T-helper 17 cell (primary cell): Measurements from ENCODE around the gene RPL6. TPM values are rescaled to one million over a fixed set of nuclear protein-coding genes. Genes with fewer than 3 reads are reported as not detected.
"Not testable (repeated sequence)": the region's sequence is repeated elsewhere in the genome, so short reads cannot be mapped to it uniquely, and the experiment has no call there.

Experiments
- ATAC-seq: fragments of 150-1000 bp; cut with Tn5 transposase; 2 replicates; pipeline ENCODE4 v1.10.0; 2021; ENCODE audit warnings: mild to moderate bottlenecking, moderate library complexity
- DNase-seq, 3 donors: peaks; one replicate each; pipeline versions ENCODE4 v3.0.0 to v3.0.0-alpha.2; 2020 to 2021
- H3K9me3 ChIP-seq: one replicate; pipeline ENCODE4 v1.7.0; 2013; ENCODE audit warnings: low read length, mild to moderate bottlenecking; ENCODE audit not compliant: control insufficient read depth, poor library complexity, severe bottlenecking
- H3K27ac Mint-ChIP-seq: one replicate; pipeline ENCODE4 v1.8.0; 2022; ENCODE audit warnings: mild to moderate bottlenecking, moderate library complexity, mixed read lengths
- H3K27me3 Mint-ChIP-seq: one replicate; pipeline ENCODE4 v1.8.0; 2022; ENCODE audit warnings: mixed read lengths
- H3K36me3 Mint-ChIP-seq: one replicate; pipeline ENCODE4 v1.8.0; 2022; ENCODE audit warnings: low read depth, mixed read lengths
- H3K4me1 Mint-ChIP-seq: one replicate; pipeline ENCODE4 v1.8.0; 2022; ENCODE audit warnings: mild to moderate bottlenecking, mixed read lengths
- H3K4me3 Mint-ChIP-seq: one replicate; pipeline ENCODE4 v1.8.0; 2022; ENCODE audit warnings: mild to moderate bottlenecking, moderate library complexity, mixed read lengths
- total RNA-seq, 4 donors: library from RNA in 2 of 4; stranded (reverse) in 2 of 4; gene quantifications; one replicate each; pipeline ENCODE4 v1.2.3 and lab custom pipeline; 2022 to 2026

The RPL6 gene
- total RNA-seq (1,000 to 10,000 TPM; 1,682 to 1,686 TPM), total RNA-seq (lab: John Stamatoyannopoulos, UW) (1,043 to 1,396 reads per million in 2 donors)

DNA sequence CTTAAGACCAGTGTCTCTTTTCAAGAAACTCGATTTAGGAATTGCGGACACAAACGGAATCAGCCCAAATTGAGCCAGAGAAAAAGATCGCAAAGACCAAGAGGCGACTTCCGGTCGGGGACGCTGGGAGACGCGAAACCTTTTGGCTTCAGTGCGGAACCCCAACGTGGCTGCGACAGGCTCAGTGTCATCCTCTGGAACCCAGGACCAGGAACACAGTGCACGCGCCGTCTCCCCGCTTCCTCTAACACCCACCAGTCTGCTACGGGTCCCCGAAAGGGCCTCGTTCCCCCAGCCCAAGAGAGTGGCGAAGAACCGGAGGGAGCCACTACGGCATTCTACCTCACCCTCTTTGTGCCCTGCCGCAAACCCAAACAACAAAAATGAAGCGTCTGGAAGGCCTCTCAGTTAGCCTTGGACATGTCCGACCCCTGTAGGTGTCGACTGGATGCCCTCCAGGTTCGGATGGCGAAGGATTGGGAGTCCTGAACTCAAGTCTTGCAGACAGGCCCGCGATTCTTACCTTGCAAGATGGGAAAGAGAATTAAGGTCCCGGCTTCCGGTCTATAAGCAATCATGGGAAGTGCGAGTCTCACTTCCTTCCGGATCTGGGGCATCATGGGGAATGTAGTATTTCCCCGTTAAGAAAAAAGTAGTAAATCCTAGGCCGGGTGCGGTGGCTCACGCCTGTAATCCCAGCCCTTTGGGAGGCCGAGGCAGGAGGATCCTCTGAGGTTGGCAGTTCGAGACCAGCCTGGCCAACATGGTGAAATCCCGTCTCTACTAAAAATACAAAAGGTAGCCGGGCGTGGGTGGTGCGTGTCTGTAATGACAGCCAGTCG is at the start of gene RPL6:
RPL6 (minus strand) TSS at position 542 of the 842 bp plus-strand sequence. CDS start 949 bp downstream, outside the sequence.
- Mint-ChIP-seq H3K27me3 (no peaks in the 10 kb centered on the region), H3K36me3 (peaks cover 2% of the 10 kb centered on the region), H3K27ac (peak within 1 kb of the TSS; percentile 99), H3K4me1 (peaks cover 32% of the 10 kb centered on the region), H3K4me3 (peak within 1 kb of the TSS; percentile 99)
- ATAC-seq (peak; percentile 91), DNase-seq (peak; percentile 36 to 62 (median 50))
- H3K9me3 ChIP-seq, result no peaks in the 10 kb centered on the region

GRCh38 chr12:112458751-112459150 is 49.3 kb upstream of the RPL6 start:
- no peak overlapping the region for H3K4me3 Mint-ChIP-seq
- H3K4me1 Mint-ChIP-seq, result peaks cover 15% of the 10 kb centered on the region
- H3K27ac Mint-ChIP-seq, result no peak overlapping the region
- no peaks in the 10 kb centered on the region for H3K9me3 ChIP-seq
- H3K36me3 Mint-ChIP-seq, result peaks cover 11% of the 10 kb centered on the region
- ATAC-seq, result no peak
- H3K27me3 Mint-ChIP-seq, result no peaks in the 10 kb centered on the region
- DNase-seq, result no peak

- ATAC-seq, result no peak
- Mint-ChIP-seq H3K4me3 (no peak overlapping the region), H3K27ac (no peak overlapping the region), H3K36me3 (peaks cover 11% of the 10 kb centered on the region), H3K27me3 (no peaks in the 10 kb centered on the region), H3K4me1 (peaks cover 15% of the 10 kb centered on the region)
- DNase-seq, result no peak
- no peaks in the 10 kb centered on the region for H3K9me3 ChIP-seq
Measured at GRCh38 chr12:112458330-112458729, 48.9 kb upstream of the RPL6 start.

- Mint-ChIP-seq H3K36me3 (peaks cover 11% of the 10 kb centered on the region), H3K4me1 (peaks cover 15% of the 10 kb centered on the region)
- not testable (repeated sequence) for H3K27me3 Mint-ChIP-seq, H3K4me3 Mint-ChIP-seq, DNase-seq, H3K27ac Mint-ChIP-seq, H3K9me3 ChIP-seq, ATAC-seq
Measured at GRCh38 chr12:112457142-112457541, 47.7 kb upstream of the RPL6 start.

- Mint-ChIP-seq H3K4me1 (peaks cover 13% of the 10 kb centered on the region), H3K4me3 (no peak overlapping the region), H3K27me3 (no peaks in the 10 kb centered on the region), H3K36me3 (peaks cover 10% of the 10 kb centered on the region), H3K27ac (no peak overlapping the region)
- no peaks in the 10 kb centered on the region for H3K9me3 ChIP-seq
- ATAC-seq (no peak), DNase-seq (no peak)
Measured at GRCh38 chr12:112456029-112456428, 46.6 kb upstream of the RPL6 start.

- Mint-ChIP-seq H3K36me3 (peaks cover 3% of the 10 kb centered on the region), H3K27me3 (no peaks in the 10 kb centered on the region), H3K4me3 (no peak overlapping the region), H3K27ac (no peak overlapping the region), H3K4me1 (peaks cover 12% of the 10 kb centered on the region)
- ATAC-seq, result no peak
- DNase-seq, result no peak
- no peaks in the 10 kb centered on the region for H3K9me3 ChIP-seq
Measured at GRCh38 chr12:112450725-112451124, 41.3 kb upstream of the RPL6 start.

- H3K36me3 Mint-ChIP-seq, ATAC-seq, DNase-seq, H3K27me3 Mint-ChIP-seq, H3K4me3 Mint-ChIP-seq, H3K9me3 ChIP-seq, H3K4me1 Mint-ChIP-seq: not testable (repeated sequence)
- peak overlapping the region; percentile 78 for H3K27ac Mint-ChIP-seq
Measured at GRCh38 chr12:112448165-112448564, 38.8 kb upstream of the RPL6 start.

DNA sequence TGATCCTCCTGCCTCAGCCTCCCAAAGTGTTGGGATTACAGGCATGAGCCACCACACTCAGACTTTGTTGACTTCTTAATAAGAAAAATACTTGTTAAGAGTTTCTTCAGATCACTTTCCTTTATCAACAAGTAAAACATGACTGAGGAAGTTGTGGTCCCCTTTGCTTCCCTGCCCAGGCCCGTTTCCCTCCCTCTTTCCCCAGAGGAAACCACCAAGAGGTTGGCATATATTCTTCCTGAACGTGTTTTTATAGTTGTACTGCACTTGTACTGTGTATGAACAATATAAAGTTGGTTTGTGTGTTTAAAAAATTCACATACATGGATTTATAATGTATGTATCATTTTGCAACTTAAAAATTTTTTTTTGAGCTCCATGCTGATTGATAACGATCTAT is 37.7 kb upstream of the RPL6 start:
- Mint-ChIP-seq H3K4me3 (no peak overlapping the region), H3K36me3 (no peaks in the 10 kb centered on the region), H3K27ac (peak overlapping the region; percentile 78), H3K4me1 (peaks cover 9% of the 10 kb centered on the region), H3K27me3 (no peaks in the 10 kb centered on the region)
- H3K9me3 ChIP-seq, result no peaks in the 10 kb centered on the region
- no peak for DNase-seq
- no peak for ATAC-seq

GRCh38 chr12:112446008-112446725 is 36.8 kb upstream of the RPL6 start:
- no peaks in the 10 kb centered on the region for H3K27me3 Mint-ChIP-seq
- H3K27ac Mint-ChIP-seq, result peak overlapping the region; percentile 78
- H3K9me3 ChIP-seq, result no peaks in the 10 kb centered on the region
- H3K4me1 Mint-ChIP-seq, result peaks cover 11% of the 10 kb centered on the region
- no peaks in the 10 kb centered on the region for H3K36me3 Mint-ChIP-seq
- no peak for ATAC-seq
- DNase-seq, result no peak
- H3K4me3 Mint-ChIP-seq, result no peak overlapping the region

DNA sequence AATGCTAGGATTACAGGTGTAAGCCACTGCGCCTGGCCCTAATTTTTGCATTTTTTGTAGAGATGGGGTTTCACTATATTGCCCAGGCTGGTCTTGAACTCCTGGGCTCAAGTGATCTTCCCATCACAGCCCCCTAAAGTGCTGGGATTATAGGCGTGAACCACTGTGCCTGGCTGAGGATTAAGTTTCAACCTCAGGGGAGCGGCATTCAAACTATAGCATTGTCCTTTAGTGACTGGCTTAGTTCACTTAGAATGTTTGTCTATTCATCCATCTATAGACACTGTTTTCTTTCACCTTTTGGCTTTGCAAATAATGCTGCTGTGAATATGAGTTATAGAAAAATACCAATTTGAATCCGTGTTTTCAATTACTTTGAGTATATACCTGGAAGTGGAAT is 34.5 kb upstream of the RPL6 start:
- H3K4me1 Mint-ChIP-seq, result peaks cover 11% of the 10 kb centered on the region
- H3K4me3 Mint-ChIP-seq, result no peak overlapping the region
- ATAC-seq (no peak), DNase-seq (no peak)
- no peak overlapping the region for H3K27ac Mint-ChIP-seq
- no peaks in the 10 kb centered on the region for H3K9me3 ChIP-seq
- H3K36me3 Mint-ChIP-seq, result no peaks in the 10 kb centered on the region
- no peaks in the 10 kb centered on the region for H3K27me3 Mint-ChIP-seq

DNA sequence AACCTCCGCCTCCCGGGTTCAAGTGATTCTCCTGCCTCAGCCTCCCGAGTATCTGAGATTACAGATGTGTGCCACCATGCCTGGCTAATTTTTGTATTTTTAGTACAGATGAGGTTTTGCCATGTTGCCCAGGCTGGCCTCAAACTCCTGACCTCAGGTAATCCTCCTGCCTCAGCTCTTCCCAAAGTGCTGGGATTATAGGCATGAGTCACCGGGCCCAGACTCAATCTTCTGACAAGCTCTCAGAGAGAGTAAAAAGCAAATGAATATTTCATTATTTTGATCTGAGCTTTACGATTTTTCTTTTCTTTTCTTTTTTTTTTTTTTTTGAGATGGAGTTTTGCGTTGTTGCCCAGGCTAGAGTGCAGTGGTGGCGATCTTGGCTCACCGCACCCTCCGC is 31.2 kb upstream of the RPL6 start:
- not testable (repeated sequence) for ATAC-seq, H3K27ac Mint-ChIP-seq, DNase-seq, H3K4me3 Mint-ChIP-seq, H3K9me3 ChIP-seq, H3K36me3 Mint-ChIP-seq, H3K27me3 Mint-ChIP-seq
- H3K4me1 Mint-ChIP-seq, result peaks cover 15% of the 10 kb centered on the region

DNA sequence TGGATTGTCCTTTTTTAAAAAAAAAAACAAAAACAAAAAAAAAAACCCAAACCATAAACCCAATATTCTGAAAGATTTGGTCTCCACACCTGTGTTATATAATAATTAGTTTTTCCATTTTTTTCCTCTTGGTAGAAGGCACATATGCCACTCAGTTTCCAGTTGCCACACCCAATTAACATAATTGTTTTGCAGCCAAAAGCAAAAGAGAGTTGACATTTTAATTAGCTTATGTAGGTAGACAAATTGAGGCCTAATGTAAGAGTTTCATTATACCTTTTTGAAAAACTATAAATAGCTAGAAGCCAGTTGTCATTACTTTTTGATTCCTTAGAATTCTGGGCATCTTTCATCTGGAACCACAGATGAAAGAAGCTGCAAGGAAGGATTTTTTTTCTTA is 30.4 kb upstream of the RPL6 start:
- H3K27ac Mint-ChIP-seq, result no peak overlapping the region

DNA sequence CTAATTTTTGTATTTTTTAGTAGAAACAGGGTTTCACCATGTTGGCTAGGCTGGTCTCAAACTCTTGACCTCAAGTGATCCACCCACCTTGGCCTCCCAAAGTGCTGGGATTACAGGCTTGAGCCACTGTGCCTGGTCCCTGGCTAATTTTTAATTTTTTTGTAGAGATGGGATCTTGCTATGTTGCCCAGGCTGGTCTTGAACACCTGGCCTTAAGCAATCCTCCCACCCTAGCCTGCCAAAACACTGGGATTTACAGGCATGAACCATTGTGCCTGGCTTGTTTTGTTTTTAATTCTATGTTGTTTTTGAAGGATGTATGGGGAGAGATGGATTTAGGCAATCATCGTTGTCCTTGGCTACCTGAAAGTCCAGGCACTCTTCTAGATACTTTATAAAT is 29.2 kb upstream of the RPL6 start:
- not testable (repeated sequence) for H3K4me3 Mint-ChIP-seq, H3K27me3 Mint-ChIP-seq, H3K9me3 ChIP-seq, DNase-seq, H3K36me3 Mint-ChIP-seq, H3K27ac Mint-ChIP-seq, ATAC-seq
- peaks cover 21% of the 10 kb centered on the region for H3K4me1 Mint-ChIP-seq

More for the DNA sequence above, 30.4 kb upstream of the RPL6 start:
- DNase-seq (no peak), ATAC-seq (no peak)
- Mint-ChIP-seq H3K27me3 (no peaks in the 10 kb centered on the region), H3K4me1 (peaks cover 17% of the 10 kb centered on the region), H3K4me3 (no peak overlapping the region), H3K36me3 (no peaks in the 10 kb centered on the region)
- no peaks in the 10 kb centered on the region for H3K9me3 ChIP-seq
